Renal cortex interstitium (tissue), 3 donors: ENCODE data around the gene GUCA2A. TPM values are rescaled to one million over a fixed set of nuclear protein-coding genes. Genes with fewer than 3 reads are reported as not detected.

Experiments used
- polyA plus RNA-seq, 3 donors: library from polyadenylated mRNA; unstranded; fragments of 120-200 nt; gene quantifications; one replicate each; pipeline ENCODE4 v1.2.1, GENCODE V29; 2013; ENCODE audit not compliant: insufficient read length in 3 of 3

The GUCA2A gene
- polyA plus RNA-seq, 3 donors, result not detected

Other genes starting within 250 kb of the GUCA2A start
- gene HIVEP3, start 245.8 kb downstream of the GUCA2A start, polyA plus RNA-seq, result 1 to 10 TPM; 3.4 to 4.6 (median 4.1) TPM
- gene GUCA2B, start 11.3 kb downstream of the GUCA2A start, polyA plus RNA-seq, result not detected
- 10 to 100 TPM; 38.8 to 48.9 (median 45.6) TPM for gene FOXJ3, start 170.5 kb upstream of the GUCA2A start, polyA plus RNA-seq
- under 1 TPM; 0.73 to 0.92 (median 0.73) TPM for gene RIMKLA, start 216.0 kb upstream of the GUCA2A start, polyA plus RNA-seq